ENCODE measurements around the gene GLI3.

- TF ChIP-seq CBX5 (IDR thresholded peaks at IDR 0.05; ENCODE audit: low read depth) (no peak), POLR2AphosphoS5 (IDR thresholded peaks at IDR 0.05; ENCODE audit: low read length) (no peak), TBL1XR1 (IDR thresholded peaks at IDR 0.05; ENCODE audit: low read depth, low read length) (no peak), CTCF (IDR thresholded peaks at IDR 0.05 in 2 of 3, conservative IDR thresholded peaks at IDR 0.05 in 1 of 3; ENCODE audit: control insufficient read depth in 2 of 3, extremely low read depth in 1 of 3, insufficient read depth in 1 of 3, low read depth in 3 of 3, low read length in 3 of 3) (no peak), USF2 (IDR thresholded peaks at IDR 0.05; ENCODE audit: borderline replicate concordance, low read depth, low read length) (no peak), NR2C2 (IDR thresholded peaks at IDR 0.05; ENCODE audit: borderline replicate concordance, control insufficient read depth, insufficient read length, low read depth) (no peak), ZNF274 (IDR thresholded peaks at IDR 0.05; ENCODE audit: insufficient read depth, insufficient read length) (no peak), POU2F2 (IDR thresholded peaks at IDR 0.05; ENCODE audit: borderline replicate concordance, low read depth, low read length) (no peak), NFIC (IDR thresholded peaks at IDR 0.05; ENCODE audit: low read depth, low read length) (no peak), POLR2A (IDR thresholded peaks at IDR 0.05; ENCODE audit: low read depth, low read length) (no peak), BCLAF1 (IDR thresholded peaks at IDR 0.05) (no peak), RAD21 (IDR thresholded peaks at IDR 0.05; ENCODE audit: insufficient read depth, low read depth, low read length) (no peak), SUZ12 (IDR thresholded peaks at IDR 0.05; ENCODE audit: unreplicated experiment) (no peak), YY1 (IDR thresholded peaks at IDR 0.05; ENCODE audit: low read depth, low read length) (no peak)
Measured at GRCh38 chr7:41915871-41916270, 321.1 kb downstream of the GLI3 start.

Data from GM12878 (cell line).